HEK293 (cell line): ENCODE results near the gene EVA1C.
"Not testable (repeated sequence)": the region's sequence is repeated elsewhere in the genome, so short reads cannot be mapped to it uniquely, and the experiment has no call there.

Source experiments
- CTCF ChIA-PET: fragments of 350-600 bp; formaldehyde crosslinking; extraction: SDS; loops from one replicate; lab custom pipeline; 2021; ENCODE audit warnings: antibody characterized with exemption; lab: Yijun Ruan, JAX
- POLR2A ChIA-PET: fragments of 300-600 bp; formaldehyde crosslinking; extraction: SDS; loops from one replicate; lab custom pipeline; 2020; ENCODE audit warnings: antibody characterized with exemption, inconsistent platforms; lab: Yijun Ruan, JAX
- H3K27ac ChIP-seq: fragments of 200-500 bp; sonication (Bioruptor generic); 2 replicates; pipeline ENCODE4 v1.5.1; 2014; ENCODE audit warnings: low read depth, low read length, control low read depth, inconsistent platforms; ENCODE audit errors: extremely low read depth
- H3K36me3 ChIP-seq, 2 experiments: fragments of 200-500 bp in 1 of 2; sonication (Bioruptor generic) in 1 of 2; 1 replicate in 1 of 2; 2 replicates in 1 of 2; pipeline ENCODE4 v1.5.1; 2014 to 2017; ENCODE audit warnings: inconsistent platforms in 2 of 2, low read length in 2 of 2; ENCODE audit not compliant: control insufficient read depth in 2 of 2, insufficient read depth in 1 of 2
- H3K4me1 ChIP-seq: fragments of 200-500 bp; sonication (Bioruptor generic); 2 replicates; pipeline ENCODE4 v1.5.1; 2014; ENCODE audit warnings: mild to moderate bottlenecking, low read length, inconsistent platforms; ENCODE audit not compliant: control insufficient read depth, insufficient read depth
- H3K4me3 ChIP-seq: 2 replicates; pipeline ENCODE4 v1.5.1; 2011; ENCODE audit warnings: low read depth, mild to moderate bottlenecking, control low read depth, low read length, moderate library complexity
- H3K9me3 ChIP-seq: fragments of 200-500 bp; sonication (Bioruptor generic); 2 replicates; pipeline ENCODE4 v1.5.1; 2014; ENCODE audit warnings: low read depth, low read length, inconsistent platforms; ENCODE audit not compliant: control insufficient read depth, insufficient read depth
- GLIS1 ChIP-seq: fragments of 450-650 bp; formaldehyde crosslinking; IDR thresholded peaks from 2 replicates; pipeline ENCODE4 v1.5.1; 2016; ENCODE audit warnings: missing biosample characterization, missing genetic modification characterization
- PRDM2 ChIP-seq: fragments of 450-650 bp; formaldehyde crosslinking; IDR thresholded peaks from 2 replicates; pipeline ENCODE4 v1.5.1; 2016; ENCODE audit warnings: missing biosample characterization, missing genetic modification characterization, borderline replicate concordance
- ZNF121 ChIP-seq: fragments of 450-650 bp; formaldehyde crosslinking; IDR thresholded peaks from 2 replicates; pipeline ENCODE4 v1.5.1; 2016; ENCODE audit warnings: missing biosample characterization, missing genetic modification characterization
- ZNF133 ChIP-seq: fragments of 450-650 bp; formaldehyde crosslinking; IDR thresholded peaks from 2 replicates; pipeline ENCODE4 v1.5.1; 2016; ENCODE audit warnings: missing biosample characterization, missing genetic modification characterization
- ZNF155 ChIP-seq: fragments of 450-650 bp; formaldehyde crosslinking; IDR thresholded peaks from 2 replicates; pipeline ENCODE4 v1.5.1; 2016; ENCODE audit warnings: missing biosample characterization, missing genetic modification characterization
- ZNF292 ChIP-seq: fragments of 450-650 bp; formaldehyde crosslinking; IDR thresholded peaks from 2 replicates; pipeline ENCODE4 v1.5.1; 2016; ENCODE audit warnings: low read depth, missing biosample characterization, missing genetic modification characterization, borderline replicate concordance
- ZNF324 ChIP-seq: fragments of 450-650 bp; formaldehyde crosslinking; IDR thresholded peaks from 2 replicates; pipeline ENCODE4 v1.5.1; 2016; ENCODE audit warnings: missing biosample characterization, missing genetic modification characterization
- ZNF623 ChIP-seq: fragments of 450-650 bp; formaldehyde crosslinking; IDR thresholded peaks from 2 replicates; pipeline ENCODE4 v1.5.1; 2016; ENCODE audit warnings: missing biosample characterization, missing genetic modification characterization
- ZNF701 ChIP-seq: fragments of 450-650 bp; formaldehyde crosslinking; IDR thresholded peaks from 2 replicates; pipeline ENCODE4 v1.5.1; 2016; ENCODE audit warnings: missing biosample characterization, missing genetic modification characterization
- TF ChIP-seq, protein P1 (sequence below): fragments of 450-650 bp; formaldehyde crosslinking; IDR thresholded peaks from 2 replicates; pipeline ENCODE4 v1.5.1; 2016; ENCODE audit warnings: missing biosample characterization, missing genetic modification characterization
- TF ChIP-seq, protein P2 (sequence below): fragments of 450-650 bp; formaldehyde crosslinking; conservative IDR thresholded peaks from 2 replicates; pipeline ENCODE4 v1.5.1; 2016; ENCODE audit warnings: low read depth, missing biosample characterization, missing genetic modification characterization
- TF ChIP-seq, protein P3 (sequence below): fragments of 450-650 bp; formaldehyde crosslinking; IDR thresholded peaks from 2 replicates; pipeline ENCODE4 v1.5.1; 2016; ENCODE audit warnings: missing biosample characterization, missing genetic modification characterization, borderline replicate concordance
- TF ChIP-seq, protein P4 (sequence below): fragments of 450-650 bp; formaldehyde crosslinking; IDR thresholded peaks from 2 replicates; pipeline ENCODE4 v1.5.1; 2016; ENCODE audit warnings: missing biosample characterization, missing genetic modification characterization

EVA1C gene

DNA sequence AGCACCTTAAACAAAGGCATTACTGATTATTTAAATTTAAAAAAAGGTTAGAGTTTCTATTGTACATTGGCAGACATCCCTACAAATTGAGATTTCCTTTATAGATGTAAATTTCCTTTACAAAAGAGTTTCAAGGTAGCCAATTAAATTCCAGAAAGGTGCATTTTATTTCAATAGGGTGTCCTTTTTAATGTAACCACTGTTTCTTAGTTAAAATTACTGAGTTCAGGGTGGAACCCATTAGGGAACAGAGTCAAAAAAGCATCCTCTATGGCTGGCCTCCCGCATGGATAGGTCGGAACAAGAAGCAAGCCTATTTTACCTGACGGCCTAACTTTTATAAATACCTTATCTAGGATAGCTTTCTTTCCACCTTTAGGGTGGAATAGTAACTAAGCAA is 148.4 kb downstream of the EVA1C start (continued):
- TF ChIP-seq ZNF133 (tag by site-specific recombination): no peak
- no peak for TF ChIP-seq ZNF324 (tag by site-specific recombination)
- TF ChIP-seq ZNF155 (tag by site-specific recombination): no peak

GRCh38 chr21:32561476-32561875 is 149.0 kb downstream of the EVA1C start:
- H3K9me3 ChIP-seq, POLR2A ChIA-PET: not testable (repeated sequence)

GRCh38 chr21:32562426-32562825 is 149.9 kb downstream of the EVA1C start:
- H3K4me1 ChIP-seq: no peaks in the 10 kb centered on the region
- H3K27ac ChIP-seq: no peak overlapping the region
- no peak overlapping the region for H3K4me3 ChIP-seq
- POLR2A ChIA-PET: no interaction called here
- no peaks in the 10 kb centered on the region for H3K9me3 ChIP-seq
- H3K36me3 ChIP-seq: peaks cover 0 to 8% of the 10 kb centered on the region in 2 experiments; a peak in 1 of 3 replicates
- TF ChIP-seq GLIS1 (tag by site-specific recombination) (no peak), ZNF133 (tag by site-specific recombination) (no peak), PRDM2 (no peak), ZNF623 (no peak), ZNF121 (tag by site-specific recombination) (no peak), ZNF701 (no peak), ZNF292 (tag by site-specific recombination) (no peak)
- TF ChIP-seq, protein P1, sequence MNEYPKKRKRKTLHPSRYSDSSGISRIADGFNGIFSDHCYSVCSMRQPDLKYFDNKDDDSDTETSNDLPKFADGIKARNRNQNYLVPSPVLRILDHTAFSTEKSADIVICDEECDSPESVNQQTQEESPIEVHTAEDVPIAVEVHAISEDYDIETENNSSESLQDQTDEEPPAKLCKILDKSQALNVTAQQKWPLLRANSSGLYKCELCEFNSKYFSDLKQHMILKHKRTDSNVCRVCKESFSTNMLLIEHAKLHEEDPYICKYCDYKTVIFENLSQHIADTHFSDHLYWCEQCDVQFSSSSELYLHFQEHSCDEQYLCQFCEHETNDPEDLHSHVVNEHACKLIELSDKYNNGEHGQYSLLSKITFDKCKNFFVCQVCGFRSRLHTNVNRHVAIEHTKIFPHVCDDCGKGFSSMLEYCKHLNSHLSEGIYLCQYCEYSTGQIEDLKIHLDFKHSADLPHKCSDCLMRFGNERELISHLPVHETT (tag by site-specific recombination): no peak
- TF ChIP-seq, protein P2, sequence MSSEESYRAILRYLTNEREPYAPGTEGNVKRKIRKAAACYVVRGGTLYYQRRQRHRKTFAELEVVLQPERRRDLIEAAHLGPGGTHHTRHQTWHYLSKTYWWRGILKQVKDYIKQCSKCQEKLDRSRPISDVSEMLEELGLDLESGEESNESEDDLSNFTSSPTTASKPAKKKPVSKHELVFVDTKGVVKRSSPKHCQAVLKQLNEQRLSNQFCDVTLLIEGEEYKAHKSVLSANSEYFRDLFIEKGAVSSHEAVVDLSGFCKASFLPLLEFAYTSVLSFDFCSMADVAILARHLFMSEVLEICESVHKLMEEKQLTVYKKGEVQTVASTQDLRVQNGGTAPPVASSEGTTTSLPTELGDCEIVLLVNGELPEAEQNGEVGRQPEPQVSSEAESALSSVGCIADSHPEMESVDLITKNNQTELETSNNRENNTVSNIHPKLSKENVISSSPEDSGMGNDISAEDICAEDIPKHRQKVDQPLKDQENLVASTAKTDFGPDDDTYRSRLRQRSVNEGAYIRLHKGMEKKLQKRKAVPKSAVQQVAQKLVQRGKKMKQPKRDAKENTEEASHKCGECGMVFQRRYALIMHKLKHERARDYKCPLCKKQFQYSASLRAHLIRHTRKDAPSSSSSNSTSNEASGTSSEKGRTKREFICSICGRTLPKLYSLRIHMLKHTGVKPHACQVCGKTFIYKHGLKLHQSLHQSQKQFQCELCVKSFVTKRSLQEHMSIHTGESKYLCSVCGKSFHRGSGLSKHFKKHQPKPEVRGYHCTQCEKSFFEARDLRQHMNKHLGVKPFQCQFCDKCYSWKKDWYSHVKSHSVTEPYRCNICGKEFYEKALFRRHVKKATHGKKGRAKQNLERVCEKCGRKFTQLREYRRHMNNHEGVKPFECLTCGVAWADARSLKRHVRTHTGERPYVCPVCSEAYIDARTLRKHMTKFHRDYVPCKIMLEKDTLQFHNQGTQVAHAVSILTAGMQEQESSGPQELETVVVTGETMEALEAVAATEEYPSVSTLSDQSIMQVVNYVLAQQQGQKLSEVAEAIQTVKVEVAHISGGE (tag by site-specific recombination): no peak
- TF ChIP-seq, protein P3, sequence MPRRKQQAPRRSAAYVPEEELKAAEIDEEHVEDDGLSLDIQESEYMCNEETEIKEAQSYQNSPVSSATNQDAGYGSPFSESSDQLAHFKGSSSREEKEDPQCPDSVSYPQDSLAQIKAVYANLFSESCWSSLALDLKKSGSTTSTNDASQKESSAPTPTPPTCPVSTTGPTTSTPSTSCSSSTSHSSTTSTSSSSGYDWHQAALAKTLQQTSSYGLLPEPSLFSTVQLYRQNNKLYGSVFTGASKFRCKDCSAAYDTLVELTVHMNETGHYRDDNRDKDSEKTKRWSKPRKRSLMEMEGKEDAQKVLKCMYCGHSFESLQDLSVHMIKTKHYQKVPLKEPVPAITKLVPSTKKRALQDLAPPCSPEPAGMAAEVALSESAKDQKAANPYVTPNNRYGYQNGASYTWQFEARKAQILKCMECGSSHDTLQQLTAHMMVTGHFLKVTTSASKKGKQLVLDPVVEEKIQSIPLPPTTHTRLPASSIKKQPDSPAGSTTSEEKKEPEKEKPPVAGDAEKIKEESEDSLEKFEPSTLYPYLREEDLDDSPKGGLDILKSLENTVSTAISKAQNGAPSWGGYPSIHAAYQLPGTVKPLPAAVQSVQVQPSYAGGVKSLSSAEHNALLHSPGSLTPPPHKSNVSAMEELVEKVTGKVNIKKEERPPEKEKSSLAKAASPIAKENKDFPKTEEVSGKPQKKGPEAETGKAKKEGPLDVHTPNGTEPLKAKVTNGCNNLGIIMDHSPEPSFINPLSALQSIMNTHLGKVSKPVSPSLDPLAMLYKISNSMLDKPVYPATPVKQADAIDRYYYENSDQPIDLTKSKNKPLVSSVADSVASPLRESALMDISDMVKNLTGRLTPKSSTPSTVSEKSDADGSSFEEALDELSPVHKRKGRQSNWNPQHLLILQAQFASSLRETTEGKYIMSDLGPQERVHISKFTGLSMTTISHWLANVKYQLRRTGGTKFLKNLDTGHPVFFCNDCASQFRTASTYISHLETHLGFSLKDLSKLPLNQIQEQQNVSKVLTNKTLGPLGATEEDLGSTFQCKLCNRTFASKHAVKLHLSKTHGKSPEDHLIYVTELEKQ (tag by site-specific recombination): no peak
- TF ChIP-seq, protein P4, sequence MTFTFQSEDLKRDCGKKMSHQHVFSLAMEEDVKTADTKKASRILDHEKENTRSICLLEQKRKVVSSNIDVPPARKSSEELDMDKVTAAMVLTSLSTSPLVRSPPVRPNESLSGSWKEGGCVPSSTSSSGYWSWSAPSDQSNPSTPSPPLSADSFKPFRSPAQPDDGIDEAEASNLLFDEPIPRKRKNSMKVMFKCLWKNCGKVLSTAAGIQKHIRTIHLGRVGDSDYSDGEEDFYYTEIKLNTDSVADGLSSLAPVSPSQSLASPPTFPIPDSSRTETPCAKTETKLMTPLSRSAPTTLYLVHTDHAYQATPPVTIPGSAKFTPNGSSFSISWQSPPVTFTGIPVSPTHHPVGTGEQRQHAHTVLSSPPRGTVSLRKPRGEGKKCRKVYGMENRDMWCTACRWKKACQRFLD: no peak
- TF ChIP-seq, all 188 proteins: peak for 0
- CTCF ChIA-PET: interaction anchor here (0.6 to 0.7 kb wide), 2 partner anchors 103 to 124 kb away, joined by 3 read pairs; no protein-coding TSS in a partner anchor

More at GRCh38 chr21:32561476-32561875, 149.0 kb downstream of the EVA1C start:
- not testable (repeated sequence) for H3K36me3 ChIP-seq, H3K27ac ChIP-seq, H3K4me1 ChIP-seq, H3K4me3 ChIP-seq
- CTCF ChIA-PET: interaction anchor here (0.6 to 2.5 kb wide), 5 partner anchors 8 to 175 kb away, joined by 3 to 20 read pairs (median 3); no protein-coding TSS in a partner anchor
